ENCODE measurements around the gene QRICH1. TPM values are rescaled to one million over a fixed set of nuclear protein-coding genes. Genes with fewer than 3 reads are reported as not detected.

Gene QRICH1
- total RNA-seq, 1 donor from 2014 or later: 147 TPM

- no peaks in the 10 kb centered on the region for H3K9me3 Mint-ChIP-seq
- peaks cover 70% of the 10 kb centered on the region for H3K36me3 Mint-ChIP-seq (ENCODE audit: low read depth)
- DNase-seq (ENCODE audit: low spot score): no peak
- intact Hi-C loops (cut with micrococcal nuclease): loop anchor here (5.0 to 10.0 kb wide), 3 partner anchors 309 to 646 kb away; partner anchors contain the start of genes APEH, ATRIP, CCDC51 and IP6K2
- H3K4me3 Mint-ChIP-seq: peak overlapping the region; percentile 22
- peaks cover 56% of the 10 kb centered on the region for H3K4me1 Mint-ChIP-seq (ENCODE audit: low read depth)
- H3K27ac Mint-ChIP-seq: no peak overlapping the region
- H3K27me3 Mint-ChIP-seq (ENCODE audit: insufficient read depth): no peaks in the 10 kb centered on the region
Measured at GRCh38 chr3:49025793-49026520, 67.9 kb downstream of the QRICH1 start.

- intact Hi-C loops (cut with micrococcal nuclease): loop anchor here (5.0 to 10.0 kb wide), 3 partner anchors 308 to 647 kb away; partner anchors contain the start of genes APEH, ATRIP, CCDC51 and IP6K2
- Mint-ChIP-seq H3K4me1 (ENCODE audit: low read depth) (peaks cover 57% of the 10 kb centered on the region), H3K27me3 (ENCODE audit: insufficient read depth) (no peaks in the 10 kb centered on the region), H3K36me3 (ENCODE audit: low read depth) (peaks cover 64% of the 10 kb centered on the region), H3K27ac (no peak overlapping the region), H3K4me3 (peak overlapping the region; percentile 22), H3K9me3 (no peaks in the 10 kb centered on the region)
- DNase-seq (ENCODE audit: low spot score): no peak
Measured at GRCh38 chr3:49025005-49025792, 68.7 kb downstream of the QRICH1 start.

GRCh38 chr3:49024449-49024848, 69.4 kb downstream of the QRICH1 start:
- Mint-ChIP-seq H3K27ac (no peak overlapping the region), H3K4me3 (peak overlapping the region; percentile 91), H3K9me3 (no peaks in the 10 kb centered on the region), H3K4me1 (ENCODE audit: low read depth) (peaks cover 57% of the 10 kb centered on the region), H3K36me3 (ENCODE audit: low read depth) (peaks cover 63% of the 10 kb centered on the region), H3K27me3 (ENCODE audit: insufficient read depth) (no peaks in the 10 kb centered on the region)
- intact Hi-C loops (cut with micrococcal nuclease): loop anchor here (5.0 to 10.0 kb wide), 3 partner anchors 318 to 580 kb away; partner anchors contain the start of genes ATRIP, CCDC51, PFKFB4 and TMA7
- DNase-seq (ENCODE audit: low spot score): no peak

- Mint-ChIP-seq H3K4me3 (peak overlapping the region; percentile 91), H3K9me3 (no peaks in the 10 kb centered on the region), H3K27ac (peak overlapping the region; percentile 99), H3K27me3 (ENCODE audit: insufficient read depth) (no peaks in the 10 kb centered on the region), H3K4me1 (ENCODE audit: low read depth) (peaks cover 52% of the 10 kb centered on the region), H3K36me3 (ENCODE audit: low read depth) (peaks cover 58% of the 10 kb centered on the region)
- intact Hi-C loops (cut with micrococcal nuclease): loop anchor here (5.0 to 10.0 kb wide), 3 partner anchors 319 to 579 kb away; partner anchors contain the start of genes ATRIP, CCDC51, PFKFB4 and TMA7
- DNase-seq (ENCODE audit: low spot score): no peak
Measured at GRCh38 chr3:49023775-49024174, 70.1 kb downstream of the QRICH1 start.

GRCh38 chr3:49022688-49023171, 71.1 kb downstream of the QRICH1 start:
- intact Hi-C loops (cut with micrococcal nuclease): loop anchor here (5.0 to 10.0 kb wide), 3 partner anchors 320 to 578 kb away; partner anchors contain the start of genes ATRIP, CCDC51, PFKFB4 and TMA7
- DNase-seq (ENCODE audit: low spot score): no peak
- Mint-ChIP-seq H3K27ac (peak overlapping the region; percentile 99), H3K27me3 (ENCODE audit: insufficient read depth) (no peaks in the 10 kb centered on the region), H3K9me3 (no peaks in the 10 kb centered on the region), H3K4me3 (peak overlapping the region; percentile 91), H3K4me1 (ENCODE audit: low read depth) (peaks cover 42% of the 10 kb centered on the region), H3K36me3 (ENCODE audit: low read depth) (peaks cover 50% of the 10 kb centered on the region)

GRCh38 chr3:49021813-49022687, 71.8 kb downstream of the QRICH1 start, which contains the start of gene NDUFAF3:
Gene NDUFAF3 (plus strand): TSS chr3:49022121. CDS start chr3:49022145, 24 bp downstream.
- H3K4me3 Mint-ChIP-seq: peak within 1 kb of the TSS; percentile 91
- H3K27me3 Mint-ChIP-seq (ENCODE audit: insufficient read depth): no peaks in the 10 kb centered on the region
- peaks cover 44% of the 10 kb centered on the region for H3K36me3 Mint-ChIP-seq (ENCODE audit: low read depth)
- peak within 1 kb of the TSS; percentile 99 for H3K27ac Mint-ChIP-seq
- H3K4me1 Mint-ChIP-seq (ENCODE audit: low read depth): peaks cover 41% of the 10 kb centered on the region
- H3K9me3 Mint-ChIP-seq: no peaks in the 10 kb centered on the region
- DNase-seq (ENCODE audit: low spot score): peak; percentile 91
- intact Hi-C loops (cut with micrococcal nuclease): loop anchor here (1.0 to 10.0 kb wide), 8 partner anchors 7 to 577 kb away; partner anchors contain the start of genes ARIH2, ATRIP, CCDC51 and IMPDH2

- Mint-ChIP-seq H3K9me3 (no peaks in the 10 kb centered on the region), H3K27ac (peak overlapping the region; percentile 94), H3K27me3 (ENCODE audit: insufficient read depth) (no peaks in the 10 kb centered on the region), H3K4me1 (ENCODE audit: low read depth) (peaks cover 37% of the 10 kb centered on the region), H3K36me3 (ENCODE audit: low read depth) (peaks cover 38% of the 10 kb centered on the region), H3K4me3 (peak overlapping the region; percentile 91)
- intact Hi-C loops (cut with micrococcal nuclease): loop anchor here (1.0 to 10.0 kb wide), 8 partner anchors 8 to 577 kb away; partner anchors contain the start of genes ARIH2, ATRIP, CCDC51 and IMPDH2
- DNase-seq (ENCODE audit: low spot score): peak; percentile 99
Measured at GRCh38 chr3:49021213-49021812, 72.6 kb downstream of the QRICH1 start.

GRCh38 chr3:49020330-49021212, 73.3 kb downstream of the QRICH1 start:
- peak; percentile 44 for DNase-seq (ENCODE audit: low spot score)
- intact Hi-C loops (cut with micrococcal nuclease): loop anchor here (1.0 to 10.0 kb wide), 8 partner anchors 9 to 576 kb away; partner anchors contain the start of genes ARIH2, ATRIP, CCDC51 and IMPDH2
- Mint-ChIP-seq H3K4me3 (peak overlapping the region; percentile 91), H3K9me3 (no peaks in the 10 kb centered on the region), H3K27ac (peak overlapping the region; percentile 94), H3K27me3 (ENCODE audit: insufficient read depth) (no peaks in the 10 kb centered on the region), H3K36me3 (ENCODE audit: low read depth) (peaks cover 39% of the 10 kb centered on the region), H3K4me1 (ENCODE audit: low read depth) (peaks cover 34% of the 10 kb centered on the region)

- H3K9me3 Mint-ChIP-seq: no peaks in the 10 kb centered on the region
- H3K36me3 Mint-ChIP-seq (ENCODE audit: low read depth): peaks cover 39% of the 10 kb centered on the region
- no peaks in the 10 kb centered on the region for H3K27me3 Mint-ChIP-seq (ENCODE audit: insufficient read depth)
- H3K27ac Mint-ChIP-seq: peak overlapping the region; percentile 90
- peaks cover 28% of the 10 kb centered on the region for H3K4me1 Mint-ChIP-seq (ENCODE audit: low read depth)
- no peak for DNase-seq (ENCODE audit: low spot score)
- intact Hi-C loops (cut with micrococcal nuclease): loop anchor here (5.0 to 10.0 kb wide), 3 partner anchors 322 to 575 kb away; partner anchors contain the start of genes ATRIP, CCDC51, PFKFB4 and TMA7
- H3K4me3 Mint-ChIP-seq: peak overlapping the region; percentile 91
Measured at GRCh38 chr3:49019941-49020329, 73.9 kb downstream of the QRICH1 start.

- Mint-ChIP-seq H3K9me3 (no peaks in the 10 kb centered on the region), H3K27ac (peak overlapping the region; percentile 86), H3K27me3 (ENCODE audit: insufficient read depth) (no peaks in the 10 kb centered on the region), H3K4me3 (peak overlapping the region; percentile 91), H3K4me1 (ENCODE audit: low read depth) (peaks cover 22% of the 10 kb centered on the region), H3K36me3 (ENCODE audit: low read depth) (peaks cover 28% of the 10 kb centered on the region)
- intact Hi-C loops (cut with micrococcal nuclease): loop anchor here (1.0 kb wide), 2 partner anchors 11 to 29 kb away; partner anchors contain the start of gene WDR6
- no peak for DNase-seq (ENCODE audit: low spot score)
Measured at GRCh38 chr3:49018707-49019006, 75.2 kb downstream of the QRICH1 start.

Data from activated T-helper 1 cell treated with anti-CD3 and anti-CD28 coated beads, Interleukin-12 subunit alpha, Interleukin-12 subunit beta, Interleukin-2, Interleukin-4 antibody, amounts not matched to agents 30 ng/mL and 10 ng/mL and 1 ng/mL, durations not matched to agents 14 hours and 24 hours and 36 hours (primary cell).